GM12892 (cell line): ENCODE measurements around the gene MED25. TPM values are rescaled to one million over a fixed set of nuclear protein-coding genes. Genes with fewer than 3 reads are reported as not detected.

Experiments used
- DNase-seq: peaks from one replicate; pipeline ENCODE4 v3.0.0; 2011; ENCODE audit not compliant: insufficient read length
- FAIRE-seq: peaks from 2 replicates; lab custom pipeline; 2011; peaks lifted over from hg19 to GRCh38; lab: Jason Lieb, UNC
- POLR2A ChIP-seq: IDR thresholded peaks from 2 replicates; pipeline ENCODE4 v1.6.1; 2011; ENCODE audit warnings: low read depth, low read length, control low read depth
- POLR2AphosphoS5 ChIP-seq: IDR thresholded peaks from 2 replicates; pipeline ENCODE4 v1.6.1; 2011; ENCODE audit warnings: low read depth, low read length, control low read depth
- TAF1 ChIP-seq: IDR thresholded peaks from 2 replicates; pipeline ENCODE4 v1.6.1; 2011; ENCODE audit warnings: low read depth, mild to moderate bottlenecking, control low read depth, low read length, borderline replicate concordance
- polyA plus RNA-seq: library from polyadenylated mRNA; unstranded; fragments of >200 nt; gene quantifications from one replicate; pipeline ENCODE4 v1.2.1, GENCODE V29; 2012; ENCODE audit warnings: missing spikeins, inconsistent platforms; ENCODE audit not compliant: missing spikeins

Gene MED25
- polyA plus RNA-seq, result 22.6 TPM

DNA sequence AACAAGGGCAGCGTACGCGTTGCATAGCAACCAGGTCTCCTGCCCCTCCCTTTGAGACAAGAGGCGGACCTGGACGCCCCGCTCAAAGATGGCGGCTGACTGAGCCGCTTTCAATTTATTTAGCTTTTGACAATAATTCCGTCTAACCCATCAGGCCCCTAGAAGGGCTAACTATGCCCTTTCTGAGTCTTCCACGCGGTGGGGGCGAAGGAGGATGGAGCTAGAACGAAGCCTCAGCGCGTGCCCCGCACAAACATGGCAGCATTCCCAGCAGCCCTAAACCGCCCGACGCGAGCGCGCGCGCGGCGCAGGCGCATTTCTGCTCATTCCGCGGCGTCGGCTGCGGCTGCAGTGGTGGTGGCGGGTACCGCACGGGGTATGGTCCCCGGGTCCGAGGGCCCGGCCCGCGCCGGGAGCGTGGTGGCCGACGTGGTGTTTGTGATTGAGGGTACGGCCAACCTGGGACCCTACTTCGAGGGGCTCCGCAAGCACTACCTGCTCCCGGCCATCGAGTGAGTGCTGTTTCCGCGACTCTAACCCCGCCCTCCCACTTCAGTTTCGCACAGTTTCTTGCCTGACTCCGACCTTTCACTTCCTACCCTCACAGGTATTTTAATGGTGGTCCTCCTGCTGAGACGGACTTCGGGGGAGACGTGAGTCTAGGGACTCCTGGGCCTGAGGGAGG is at the start of gene MED25:
TSS of gene MED25 (plus strand) at position 326 of the 685 bp plus-strand sequence. CDS start at position 379, 53 bp downstream.
- TF ChIP-seq POLR2A (peak; percentile 72), TAF1 (no peak), POLR2AphosphoS5 (peak; percentile 70; the same call in 1 of the 2 replicates)
- FAIRE-seq (peak; percentile 87), DNase-seq (peak; percentile 92)

DNA sequence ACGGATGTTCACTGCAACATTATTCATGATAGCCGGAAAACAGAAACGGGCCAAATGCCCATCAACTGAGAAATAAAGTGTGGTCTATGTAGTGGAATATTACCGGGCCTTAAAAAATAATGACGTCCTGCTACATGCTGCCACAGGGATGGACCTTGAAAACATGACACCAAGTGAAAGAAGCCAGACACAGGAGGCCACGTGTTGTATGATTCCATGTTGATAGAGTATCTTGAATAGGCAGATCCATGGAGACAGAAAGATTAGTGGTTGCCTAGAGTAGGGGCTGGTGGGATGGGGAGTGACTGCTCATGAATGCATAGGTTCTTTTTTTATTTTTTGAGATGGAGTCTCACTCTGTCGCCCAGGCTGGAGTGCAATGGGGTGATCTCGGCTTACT is 47.6 kb upstream of the MED25 start:
- FAIRE-seq, result no peak
- no peak for TF ChIP-seq POLR2A
- no peak for TF ChIP-seq TAF1
- no peak for TF ChIP-seq POLR2AphosphoS5
- DNase-seq, result no peak

GRCh38 chr19:49771674-49772139 is 46.4 kb upstream of the MED25 start:
- FAIRE-seq, result no peak

GRCh38 chr19:49772850-49773432 is 45.1 kb upstream of the MED25 start:
- FAIRE-seq (no peak), DNase-seq (no peak)
- TF ChIP-seq TAF1 (no peak), POLR2AphosphoS5 (no peak), POLR2A (no peak)

More at GRCh38 chr19:49771674-49772139, 46.4 kb upstream of the MED25 start:
- no peak for TF ChIP-seq TAF1
- no peak for TF ChIP-seq POLR2AphosphoS5
- TF ChIP-seq POLR2A, result no peak
- DNase-seq, result no peak

DNA sequence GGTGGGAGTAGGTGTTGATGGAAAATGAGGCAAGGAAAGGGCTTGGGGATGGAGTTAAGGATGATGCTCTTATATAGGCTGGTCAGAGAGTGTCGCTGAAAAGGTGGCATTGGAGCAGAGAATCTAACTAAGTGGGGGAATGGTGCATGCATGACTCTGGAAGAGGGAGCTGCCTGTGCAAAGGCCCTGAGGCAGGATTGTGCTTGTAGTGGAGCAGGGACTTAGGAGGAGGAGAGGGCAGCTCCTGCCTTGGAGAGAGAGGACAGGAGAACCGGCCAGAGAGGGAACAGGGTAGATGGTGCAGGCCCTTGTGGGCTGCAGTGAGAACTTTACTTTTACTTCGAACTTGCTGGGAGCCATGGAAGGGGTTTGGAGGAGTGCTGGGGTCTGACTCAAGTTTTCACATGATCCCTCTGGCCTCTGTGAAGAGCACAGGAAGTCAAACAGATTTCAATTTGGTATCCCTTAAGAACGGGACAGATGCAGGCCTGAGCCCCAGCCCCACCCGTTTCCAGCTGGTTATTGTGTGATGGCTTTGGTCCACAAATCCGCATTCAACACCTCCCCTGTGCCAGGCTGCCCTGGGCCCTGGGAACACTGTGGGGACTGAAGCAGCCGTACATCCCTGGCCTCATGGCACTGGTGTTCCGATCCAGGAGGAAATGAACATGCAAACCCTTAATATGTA is 44.3 kb upstream of the MED25 start:
- TF ChIP-seq TAF1, result no peak
- DNase-seq (no peak), FAIRE-seq (no peak)

- TF ChIP-seq TAF1, result no peak
- TF ChIP-seq POLR2AphosphoS5, result no peak
- TF ChIP-seq POLR2A, result no peak
- no peak for FAIRE-seq
These were observed 43.1 kb upstream of the MED25 start for GRCh38 chr19:49774969-49775368.

GRCh38 chr19:49775742-49776370 is 42.2 kb upstream of the MED25 start:
- TF ChIP-seq POLR2AphosphoS5 (no peak), TAF1 (no peak), POLR2A (no peak)
- no peak for FAIRE-seq
- no peak for DNase-seq

More at GRCh38 chr19:49774969-49775368, 43.1 kb upstream of the MED25 start:
- DNase-seq, result no peak

GRCh38 chr19:49776371-49776764 is 41.7 kb upstream of the MED25 start:
- DNase-seq, result no peak
- no peak for FAIRE-seq
- TF ChIP-seq POLR2AphosphoS5, result no peak
- TF ChIP-seq TAF1, result no peak
- TF ChIP-seq POLR2A, result no peak

DNA sequence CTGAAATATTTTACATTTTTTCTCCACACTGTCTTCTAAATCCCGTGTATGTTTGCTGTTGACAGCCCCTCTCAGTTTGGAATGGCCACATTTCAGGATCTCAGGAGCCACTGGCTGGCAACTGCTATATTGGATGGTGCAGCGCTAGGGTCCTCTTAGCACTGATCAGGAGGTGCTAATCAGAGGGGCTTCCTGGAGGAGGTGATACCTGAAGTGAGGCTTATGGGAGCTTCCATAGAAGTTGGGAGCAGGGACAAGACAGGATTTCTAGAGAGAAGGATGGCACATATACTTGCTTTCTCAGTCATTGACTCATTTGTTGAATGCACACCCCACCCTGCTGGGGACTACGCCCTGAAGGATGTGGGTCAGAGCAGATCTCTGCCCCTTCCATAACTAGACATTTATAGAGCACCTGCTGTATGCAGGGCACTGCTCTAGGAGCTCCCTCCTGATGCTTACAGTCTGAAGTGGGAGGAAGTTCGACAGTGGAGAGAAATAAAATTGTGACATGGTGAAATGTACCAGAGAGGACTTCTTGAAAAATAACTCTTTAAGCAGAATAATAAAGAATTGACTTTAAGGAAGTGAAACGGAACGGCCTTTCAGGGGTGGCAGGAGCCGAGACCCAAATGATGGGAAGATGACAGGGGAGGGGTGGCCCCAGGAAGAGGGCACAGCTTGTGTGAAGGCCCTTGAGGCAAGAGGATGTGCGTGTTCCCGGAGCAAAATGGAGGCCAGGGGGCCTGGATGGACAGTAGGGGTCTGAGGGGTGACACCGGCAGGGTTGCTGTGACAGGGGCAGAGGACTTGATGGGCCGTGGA is 38.1 kb upstream of the MED25 start:
- no peak for TF ChIP-seq POLR2AphosphoS5
- FAIRE-seq, result peak; percentile 46
- no peak for DNase-seq

DNA sequence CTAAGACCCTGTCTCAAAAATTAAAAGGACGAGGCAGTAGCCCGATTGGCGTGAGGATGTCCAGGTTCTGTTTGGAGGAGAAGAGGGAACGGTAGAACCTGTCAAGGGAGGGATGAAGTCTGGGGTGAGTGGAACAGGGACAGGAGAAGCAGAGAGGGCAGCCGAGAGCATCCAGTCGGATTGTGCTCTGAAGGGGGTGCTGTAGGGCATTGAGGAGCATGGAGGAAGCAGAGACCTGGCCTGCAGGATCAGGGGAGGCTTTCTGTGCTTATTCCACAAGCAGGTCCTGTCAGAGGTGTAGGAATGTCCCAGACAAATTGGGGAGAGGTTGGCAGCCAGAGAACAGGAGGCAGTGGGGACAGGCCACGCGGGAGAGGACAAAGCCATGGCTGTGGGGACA is 37.2 kb upstream of the MED25 start:
- no peak for TF ChIP-seq TAF1
- no peak for TF ChIP-seq POLR2AphosphoS5
- no peak for TF ChIP-seq POLR2A
- no peak for FAIRE-seq
- DNase-seq, result no peak

DNA sequence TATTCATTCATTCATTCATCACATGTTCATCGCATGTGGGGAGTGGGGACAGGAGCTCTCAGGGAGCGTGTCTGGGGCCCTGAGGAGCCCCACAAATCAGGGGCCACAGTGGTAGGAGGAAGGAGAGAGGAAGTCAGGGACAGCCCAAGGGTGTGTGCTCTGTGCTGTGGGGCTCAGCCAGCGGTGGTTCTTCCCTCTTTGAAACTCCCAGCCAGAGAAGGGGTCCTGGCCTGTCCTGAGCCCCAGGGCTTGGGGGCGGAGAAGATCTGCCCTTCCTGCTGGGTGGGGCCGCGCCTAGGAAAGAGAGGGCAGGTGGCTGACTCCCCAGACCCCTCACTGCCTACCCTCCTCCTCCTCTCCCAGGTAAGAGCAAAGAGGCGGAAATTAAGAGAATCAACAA is 36.7 kb upstream of the MED25 start:
- no peak for DNase-seq
- no peak for TF ChIP-seq POLR2AphosphoS5
- TF ChIP-seq TAF1, result no peak
- no peak for TF ChIP-seq POLR2A
- FAIRE-seq, result no peak

DNA sequence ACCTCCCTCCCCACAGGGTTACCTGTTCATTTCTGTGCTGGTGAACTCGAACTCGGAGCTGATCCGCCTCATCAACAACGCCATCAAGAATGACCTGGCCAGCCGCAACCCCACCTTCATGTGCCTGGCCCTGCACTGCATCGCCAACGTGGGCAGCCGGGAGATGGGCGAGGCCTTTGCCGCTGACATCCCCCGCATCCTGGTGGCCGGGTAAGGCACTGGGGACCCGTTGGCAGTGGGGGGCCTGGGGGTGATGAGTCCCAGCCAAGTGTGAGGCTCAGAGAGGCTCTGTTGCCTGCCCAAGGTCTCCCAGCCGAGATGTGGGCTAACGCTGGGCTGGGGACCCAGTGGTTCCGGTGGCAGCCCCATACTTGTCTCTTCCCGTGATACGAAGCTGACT is 35.6 kb upstream of the MED25 start:
- DNase-seq (no peak), FAIRE-seq (no peak)
- TF ChIP-seq POLR2AphosphoS5 (no peak), POLR2A (no peak)
